Natural killer cell (primary cell): ENCODE data around the gene HOXA6. TPM values are rescaled to one million over a fixed set of nuclear protein-coding genes. Genes with fewer than 3 reads are reported as not detected.

Experiments
- ATAC-seq, 3 donors: fragments of 150-1000 bp in 2 of 3; fragments of 200-7000 bp in 1 of 3; cut with Tn5 transposase; 1 replicate in 1 of 3; 2 replicates in 2 of 3; pipeline ENCODE4 v1.10.0; 2021; ENCODE audit warnings: mild to moderate bottlenecking in 2 of 3, moderate library complexity in 2 of 3
- DNase-seq, 2 donors: peaks; one replicate each; pipeline versions ENCODE4 v3.0.0 to v3.0.0-alpha.2; 2013 to 2021; ENCODE audit warnings: mixed read lengths in 1 of 2
- H3K27ac ChIP-seq: one replicate; pipeline ENCODE4 v1.5.1; 2013; ENCODE audit warnings: mild to moderate bottlenecking, low read length
- H3K27me3 ChIP-seq: one replicate; pipeline ENCODE4 v1.6.1; 2013; ENCODE audit warnings: low read length; ENCODE audit not compliant: control insufficient read depth, insufficient read depth
- H3K36me3 ChIP-seq: one replicate; pipeline ENCODE4 v1.6.1; 2013; ENCODE audit warnings: low read length; ENCODE audit not compliant: control insufficient read depth, insufficient read depth
- H3K4me1 ChIP-seq: one replicate; pipeline ENCODE4 v1.6.1; 2013; ENCODE audit warnings: low read length; ENCODE audit not compliant: control insufficient read depth, insufficient read depth
- H3K4me3 ChIP-seq: one replicate; pipeline ENCODE4 v1.5.1; 2013; ENCODE audit warnings: low read length
- H3K9me3 ChIP-seq: one replicate; pipeline ENCODE4 v1.6.1; 2013; ENCODE audit warnings: low read length; ENCODE audit not compliant: control insufficient read depth, insufficient read depth
- H3K27ac Mint-ChIP-seq, 2 donors: one replicate each; pipeline ENCODE4 v1.8.0; 2022; ENCODE audit warnings: mild to moderate bottlenecking in 2 of 2, mixed read lengths in 2 of 2, moderate library complexity in 1 of 2
- H3K27me3 Mint-ChIP-seq, 2 donors: one replicate each; pipeline ENCODE4 v1.8.0; 2022; ENCODE audit warnings: low read depth in 2 of 2, mixed read lengths in 2 of 2
- H3K36me3 Mint-ChIP-seq: one replicate; pipeline ENCODE4 v1.8.0; 2022; ENCODE audit warnings: mixed read lengths
- H3K4me1 Mint-ChIP-seq, 2 donors: one replicate each; pipeline ENCODE4 v1.8.0; 2022; ENCODE audit warnings: mixed read lengths in 2 of 2
- H3K4me3 Mint-ChIP-seq: one replicate; pipeline ENCODE4 v1.8.0; 2022; ENCODE audit warnings: mild to moderate bottlenecking, moderate library complexity, mixed read lengths
- H3K9me3 Mint-ChIP-seq, 2 donors: one replicate each; pipeline ENCODE4 v1.8.0; 2022; ENCODE audit warnings: mixed read lengths in 2 of 2
- CTCF ChIP-seq: fragments of 200-600 bp; IDR thresholded peaks from one replicate; pipeline ENCODE4 v1.8.0; 2022; ENCODE audit warnings: antibody characterized with exemption
- WGBS: methylation state at CpG from one replicate; pipeline ENCODE4 v1.1.7; 2013; ENCODE audit warnings: missing lambda C conversion rate; ENCODE audit not compliant: insufficient coverage; 5-methylcytosine and 5-hydroxymethylcytosine counted together
- intact Hi-C: fragments of 100-400 bp; cut with micrococcal nuclease; formaldehyde crosslinking; loops from one replicate; pipeline ENCODE4 v1.14.2; 2022
- total RNA-seq, 4 donors: library from RNA; stranded (reverse); fragments of 120-200 nt in 1 of 4; gene quantifications; one replicate each; pipeline versions ENCODE4 v1.2.3 to v1.2.4, GENCODE V29; 2013 to 2022

The HOXA6 gene
- total RNA-seq, 3 donors from 2014 or later (not counting 1 experiment from before 2014, with no cell fraction given): 0.28 to 0.65 (median 0.43) TPM

- WGBS: 21% methylated on average over 22 of the region's 22 CpGs
- Histone ChIP-seq H3K27me3 (peaks cover 93% of the 10 kb centered on the region), H3K9me3 (no peaks in the 10 kb centered on the region), H3K27ac (no peak overlapping the region), H3K4me1 (peaks cover 60% of the 10 kb centered on the region), H3K36me3 (no peaks in the 10 kb centered on the region), H3K4me3 (no peak overlapping the region)
- no peak overlapping the region for H3K27ac Mint-ChIP-seq
- peaks cover 55 to 57% of the 10 kb centered on the region in 2 donors for H3K4me1 Mint-ChIP-seq
- intact Hi-C loops: loop anchor here (5.0 kb wide), 1 partner anchor 37 kb away; the partner anchor contains the start of gene HOXA3
- peaks cover 82 to 91% of the 10 kb centered on the region in 2 donors for H3K27me3 Mint-ChIP-seq
- peak in 1 of 2 donors; percentile 15 for DNase-seq
- no peaks in the 10 kb centered on the region for H3K9me3 Mint-ChIP-seq
- peak overlapping the region; percentile 85 for H3K4me3 Mint-ChIP-seq
- no peaks in the 10 kb centered on the region for H3K36me3 Mint-ChIP-seq
- ATAC-seq: no peak
- TF ChIP-seq CTCF: no peak
Observed at GRCh38 chr7:27189295-27189996, 41.9 kb upstream of the HOXA6 start.

GRCh38 chr7:27188386-27189294 is 41.1 kb upstream of the HOXA6 start:
- ATAC-seq (peak; percentile 5 to 47 (median 28)), DNase-seq (peak; percentile 23 to 60)
- Histone ChIP-seq H3K9me3 (no peaks in the 10 kb centered on the region), H3K27me3 (peaks cover 91% of the 10 kb centered on the region), H3K4me1 (peaks cover 66% of the 10 kb centered on the region), H3K27ac (no peak overlapping the region), H3K36me3 (no peaks in the 10 kb centered on the region), H3K4me3 (no peak overlapping the region)
- TF ChIP-seq CTCF: no peak
- no peaks in the 10 kb centered on the region for H3K9me3 Mint-ChIP-seq
- H3K27me3 Mint-ChIP-seq: peaks cover 82 to 83% of the 10 kb centered on the region in 2 donors
- H3K36me3 Mint-ChIP-seq: no peaks in the 10 kb centered on the region
- H3K4me1 Mint-ChIP-seq: peaks cover 55 to 65% of the 10 kb centered on the region in 2 donors
- WGBS: 7% methylated on average over 49 of the region's 49 CpGs
- H3K4me3 Mint-ChIP-seq: peak overlapping the region; percentile 85
- H3K27ac Mint-ChIP-seq: peak overlapping the region in 1 of 2 donors; percentile 25
- intact Hi-C loops: loop anchor here (5.0 kb wide), 1 partner anchor 36 kb away; the partner anchor contains the start of gene HOXA3

GRCh38 chr7:27187475-27188385 is 40.2 kb upstream of the HOXA6 start:
- Histone ChIP-seq H3K4me3 (no peak overlapping the region), H3K27me3 (peaks cover 92% of the 10 kb centered on the region), H3K4me1 (peaks cover 66% of the 10 kb centered on the region), H3K27ac (no peak overlapping the region), H3K36me3 (no peaks in the 10 kb centered on the region), H3K9me3 (no peaks in the 10 kb centered on the region)
- H3K4me3 Mint-ChIP-seq: peak overlapping the region; percentile 85
- peaks cover 53 to 66% of the 10 kb centered on the region in 2 donors for H3K4me1 Mint-ChIP-seq
- H3K36me3 Mint-ChIP-seq: no peaks in the 10 kb centered on the region
- ATAC-seq (peak in 1 of 3 donors; percentile 13), DNase-seq (peak; percentile 17 to 29)
- no peak overlapping the region for H3K27ac Mint-ChIP-seq
- WGBS: 7% methylated on average over 45 of the region's 46 CpGs
- no peaks in the 10 kb centered on the region for H3K9me3 Mint-ChIP-seq
- TF ChIP-seq CTCF: no peak
- intact Hi-C loops: loop anchor here (2.0 to 5.0 kb wide), 2 partner anchors 15 to 35 kb away; partner anchors contain the start of gene HOXA3
- peaks cover 84 to 85% of the 10 kb centered on the region in 2 donors for H3K27me3 Mint-ChIP-seq
